Stimulated activated naive CD4-positive, alpha-beta T cell (primary cell): ENCODE data around the gene TRERF1.

Experiments used
- DNase-seq, 6 experiments: peaks; one replicate each; lab custom pipeline; 2025; lab: John Stamatoyannopoulos, UW

TRERF1 gene

GRCh38 chr6:42188406-42188805 lies 263.3 kb downstream of the TRERF1 start:
- no peak for DNase-seq

GRCh38 chr6:42185597-42185996 lies 266.1 kb downstream of the TRERF1 start:
- no peak for DNase-seq

DNA sequence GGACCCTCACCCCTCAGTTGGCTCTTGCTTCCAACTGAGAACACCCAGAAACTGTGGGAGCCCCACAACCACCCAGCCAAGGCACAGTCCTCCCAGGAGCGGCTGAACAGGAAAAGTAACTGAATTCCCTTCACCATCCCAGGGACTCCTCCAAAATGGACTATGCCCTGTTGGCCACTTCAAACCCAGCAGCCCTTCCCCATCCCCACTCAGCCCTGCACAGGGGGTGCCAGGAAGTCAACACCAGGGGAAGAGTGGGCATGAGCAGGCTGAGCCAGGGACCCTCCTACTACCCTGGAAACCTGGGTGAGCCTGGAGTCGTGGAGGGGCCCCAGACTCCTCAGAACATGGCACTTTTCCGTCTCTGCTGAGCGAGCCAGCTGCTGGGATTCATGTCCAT lies 267.3 kb downstream of the TRERF1 start:
- no peak for DNase-seq

DNA sequence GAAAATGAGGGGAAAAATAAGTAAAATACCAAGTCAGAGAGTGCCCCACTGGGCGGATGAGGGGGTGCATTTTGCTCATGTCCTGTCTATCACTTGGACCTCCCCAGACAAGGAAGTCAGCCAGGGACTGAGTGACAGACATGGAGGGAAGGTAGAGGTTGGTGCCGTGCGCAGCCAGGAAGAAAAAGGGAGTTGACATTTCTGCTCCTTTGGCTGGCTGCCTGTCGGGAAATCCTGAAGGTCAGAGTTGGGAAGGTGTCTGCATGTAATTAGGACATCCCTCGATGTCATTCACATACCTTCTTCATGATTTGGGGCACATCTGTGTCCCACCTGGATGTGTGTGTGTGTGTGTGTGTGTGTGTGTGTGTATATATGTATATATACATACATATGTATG lies 269.6 kb downstream of the TRERF1 start:
- DNase-seq = no peak

DNA sequence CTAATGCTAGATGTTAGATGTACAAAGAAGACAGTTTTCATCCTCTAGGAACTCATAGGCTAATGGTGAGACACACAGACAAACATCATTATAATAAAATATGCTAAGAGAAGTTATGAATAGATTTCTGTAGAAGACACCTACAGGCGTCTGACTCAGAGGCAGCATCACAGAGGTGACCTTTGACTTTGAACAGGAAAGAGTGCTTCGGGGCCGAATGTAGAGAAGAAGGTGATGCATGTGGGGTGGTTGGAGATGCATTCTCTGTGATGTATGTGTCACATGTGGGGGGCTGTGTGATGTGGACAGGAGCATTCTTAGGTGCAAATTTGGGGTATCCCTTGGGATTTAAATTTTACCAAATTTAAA lies 271.8 kb downstream of the TRERF1 start:
- DNase-seq = no peak

GRCh38 chr6:42179261-42179944 lies 272.3 kb downstream of the TRERF1 start:
- DNase-seq = no peak

- peak in 2 of 6 experiments; percentile 8 to 24 for DNase-seq
These were observed 274.0 kb downstream of the TRERF1 start for GRCh38 chr6:42177514-42178364.

- DNase-seq = no peak
These were observed 274.7 kb downstream of the TRERF1 start for GRCh38 chr6:42176981-42177380.

- no peak for DNase-seq
These were observed 275.9 kb downstream of the TRERF1 start for GRCh38 chr6:42175860-42176259.
